Endothelial cell of umbilical vein (primary cell): ENCODE data around the gene GTPBP3. TPM values are rescaled to one million over a fixed set of nuclear protein-coding genes. Genes with fewer than 3 reads are reported as not detected.

ENCODE experiments used
- BruUV-seq: library from RNA; stranded (reverse); fragments of 400-500 nt; replicated peaks from 2 replicates; lab custom pipeline; 2021; lab: Mats Ljungman, UMichigan
- CTCF ChIA-PET: fragments of 300-600, 350-600 bp; sonication (Branson Sonifier 250); formaldehyde crosslinking; loops from one replicate; lab custom pipeline; 2021; ENCODE audit warnings: antibody characterized with exemption, inconsistent platforms; lab: Charles Lee
- POLR2A ChIA-PET: fragments of 300-600, 350-600 bp; sonication (Branson Sonifier 250); formaldehyde crosslinking; loops from one replicate; lab custom pipeline; 2021; ENCODE audit warnings: antibody characterized with exemption, inconsistent platforms; lab: Charles Lee
- DNase-seq: peaks from one replicate; pipeline ENCODE4 v3.0.0-alpha.2; 2011; ENCODE audit warnings: low read depth, low spot score
- FAIRE-seq: peaks from 2 replicates; lab custom pipeline; 2011; peaks lifted over from hg19 to GRCh38; lab: Jason Lieb, UNC
- H2AFZ ChIP-seq: 2 replicates; pipeline ENCODE4 v1.6.0; 2012; ENCODE audit warnings: low read depth, low read length, control low read depth, inconsistent platforms
- H3K27ac ChIP-seq: 2 replicates; pipeline ENCODE4 v1.5.1; 2011; ENCODE audit warnings: low read depth, mild to moderate bottlenecking, control low read depth, low read length, moderate library complexity; ENCODE audit not compliant: insufficient read depth
- H3K27me3 ChIP-seq, 2 experiments: 2 replicates each; pipeline versions ENCODE4 v1.6.0 to v1.6.1; 2011; ENCODE audit warnings: low read length in 2 of 2, mixed read lengths in 1 of 2; ENCODE audit not compliant: control insufficient read depth in 2 of 2, insufficient read depth in 2 of 2
- H3K36me3 ChIP-seq, 2 experiments: 2 replicates in 1 of 2; 3 replicates in 1 of 2; pipeline ENCODE4 v1.5.1; 2011; ENCODE audit warnings: low read length in 2 of 2, mild to moderate bottlenecking in 1 of 2, moderate library complexity in 1 of 2; ENCODE audit not compliant: control insufficient read depth in 2 of 2, insufficient read depth in 2 of 2; ENCODE audit errors: extremely low read depth in 1 of 2
- H3K4me1 ChIP-seq: 3 replicates; pipeline ENCODE4 v1.5.1; 2011; ENCODE audit warnings: mild to moderate bottlenecking, low read length; ENCODE audit not compliant: control insufficient read depth, insufficient read depth; ENCODE audit errors: extremely low read depth
- H3K4me2 ChIP-seq: 2 replicates; pipeline ENCODE4 v1.6.1; 2011; ENCODE audit warnings: low read length, control low read depth, mixed read lengths; ENCODE audit not compliant: insufficient read depth
- H3K4me3 ChIP-seq, 3 experiments: fragments of 200-600 bp in 1 of 3; sonication (generic), shearing (Covaris generic) in 1 of 3; replicated peaks in 1 of 3; 2 replicates each; pipeline ENCODE4 v1.5.1; 2011 to 2016; ENCODE audit warnings: control low read depth in 3 of 3, low read length in 3 of 3, mild to moderate bottlenecking in 2 of 3, inconsistent platforms in 1 of 3, low read depth in 1 of 3, moderate library complexity in 1 of 3; ENCODE audit not compliant: insufficient read depth in 1 of 3
- H3K79me2 ChIP-seq: 2 replicates; pipeline ENCODE4 v1.6.0; 2012; ENCODE audit warnings: low read length, inconsistent platforms; ENCODE audit not compliant: control insufficient read depth, insufficient read depth
- H3K9ac ChIP-seq: replicated peaks from 2 replicates; pipeline ENCODE3; 2011; ENCODE audit warnings: low read length, control low read depth; ENCODE audit not compliant: insufficient read depth; ENCODE audit errors: extremely low read depth
- H3K9me1 ChIP-seq: replicated peaks from 3 replicates; pipeline ENCODE4 v1.6.0; 2011; ENCODE audit warnings: mild to moderate bottlenecking, low read length; ENCODE audit not compliant: control insufficient read depth, insufficient read depth; ENCODE audit errors: extremely low read depth
- H3K9me3 ChIP-seq: replicated peaks from 2 replicates; pipeline ENCODE4 v1.5.1; 2012; ENCODE audit warnings: low read length, inconsistent platforms; ENCODE audit not compliant: control insufficient read depth, insufficient read depth
- H4K20me1 ChIP-seq: replicated peaks from 2 replicates; pipeline ENCODE3; 2011; ENCODE audit warnings: mild to moderate bottlenecking, low read length; ENCODE audit not compliant: control insufficient read depth, insufficient read depth; ENCODE audit errors: extremely low read depth
- CTCF ChIP-seq, 2 donors: IDR thresholded peaks; 1 replicate in 1 of 2; 2 replicates in 1 of 2; pipeline ENCODE4 v1.5.1; 2011; ENCODE audit warnings: low read length in 2 of 2, mild to moderate bottlenecking in 2 of 2, moderate library complexity in 2 of 2, control low read depth in 1 of 2, inconsistent platforms in 1 of 2, low read depth in 1 of 2; ENCODE audit not compliant: insufficient read depth in 1 of 2; ENCODE audit errors: extremely low read depth in 1 of 2
- EZH2 ChIP-seq: IDR thresholded peaks from 2 replicates; pipeline ENCODE4 v1.6.1; 2012; ENCODE audit warnings: borderline replicate concordance, low read depth, mild to moderate bottlenecking, moderate library complexity, low read length, inconsistent platforms; ENCODE audit not compliant: severe bottlenecking
- FOS ChIP-seq: IDR thresholded peaks from 2 replicates; pipeline ENCODE4 v1.6.1; 2011; ENCODE audit warnings: mild to moderate bottlenecking, low read length, moderate library complexity, borderline replicate concordance; ENCODE audit not compliant: insufficient read depth
- GATA2 ChIP-seq: IDR thresholded peaks from 2 replicates; pipeline ENCODE4 v1.7.0; 2011; ENCODE audit warnings: low read depth, mild to moderate bottlenecking, moderate library complexity, mixed read lengths, low read length; ENCODE audit not compliant: insufficient read length, insufficient read depth
- JUN ChIP-seq: IDR thresholded peaks from 2 replicates; pipeline ENCODE4 v1.6.1; 2011; ENCODE audit warnings: borderline replicate concordance, low read depth; ENCODE audit not compliant: insufficient read length, insufficient read depth
- MAX ChIP-seq: IDR thresholded peaks from 2 replicates; pipeline ENCODE4 v1.6.1; 2011; ENCODE audit not compliant: insufficient read depth, insufficient read length
- MYC ChIP-seq: IDR thresholded peaks from one replicate; pipeline ENCODE4 v1.6.1; 2011; ENCODE audit warnings: mild to moderate bottlenecking, low read depth, low read length
- POLR2A ChIP-seq: IDR thresholded peaks from 2 replicates; pipeline ENCODE4 v1.6.1; 2012; ENCODE audit warnings: low read depth, mild to moderate bottlenecking, control low read depth, low read length
- POLR2AphosphoS5 ChIP-seq: IDR thresholded peaks from 2 replicates; pipeline ENCODE4 v1.6.1; 2012; ENCODE audit warnings: low read depth, mild to moderate bottlenecking, control low read depth, low read length, moderate library complexity; ENCODE audit not compliant: insufficient read depth
- dilution Hi-C: fragments of 300-500 bp; cut with MboI; formaldehyde crosslinking; loops from one replicate; pipeline ENCODE4 v1.15.0; 2019; ENCODE audit warnings: low sequenced_read_pairs; ENCODE audit not compliant: extremely low pct_ligation_motif_present
- intact Hi-C: fragments of 100-400 bp; cut with micrococcal nuclease; formaldehyde crosslinking; loops from one replicate; pipeline ENCODE4 v1.10.0; 2022
- polyA plus RNA-seq, 4 experiments: library from polyadenylated mRNA; depleted of rRNA in 3 of 4; stranded (reverse) in 3 of 4; unstranded in 1 of 4; fragments of >200 nt; gene quantifications; 2 replicates each; pipeline versions ENCODE4 v1.2.1 to v1.2.3, GENCODE V29; 2011 to 2012; ENCODE audit warnings: missing spikeins in 1 of 4
- total RNA-seq: library from RNA; stranded (reverse); gene quantifications from 2 replicates; pipeline ENCODE4 v1.2.3, GENCODE V29; 2021

GTPBP3 gene
- total and polyA plus RNA-seq, 2 donors (not counting 3 experiments of a cell fraction or from before 2014, with no cell fraction given): 12.7 to 34.7 TPM

GRCh38 chr19:17353386-17353785 lies 16.0 kb downstream of the GTPBP3 start:
- Histone ChIP-seq H3K9me3 (no peaks in the 10 kb centered on the region), H3K4me1 (peaks cover 20% of the 10 kb centered on the region), H3K79me2 (no peaks in the 10 kb centered on the region), H3K36me3 (no peaks in the 10 kb centered on the region), H3K27me3 (no peaks in the 10 kb centered on the region), H3K27ac (no peak overlapping the region), H3K4me2 (no peak overlapping the region), H4K20me1 (no peaks in the 10 kb centered on the region), H3K4me3 (no peak overlapping the region), H2AFZ (peak overlapping the region; percentile 66), H3K9ac (no peak overlapping the region), H3K9me1 (no peaks in the 10 kb centered on the region)
- TF ChIP-seq MAX (no peak), JUN (no peak), CTCF (IDR thresholded peaks at IDR 0.05; ENCODE audit: extremely low read depth in 1 of 2, insufficient read depth in 1 of 2, low read depth in 1 of 2, low read length in 2 of 2) (no peak), POLR2AphosphoS5 (no peak), FOS (no peak), EZH2 (no peak), POLR2A (no peak), MYC (no peak), GATA2 (no peak)
- FAIRE-seq (no peak), DNase-seq (no peak)
- dilution Hi-C loops (no loop called here), intact Hi-C loops (no loop called here)
- ChIA-PET CTCF (interaction anchor here (0.7 to 1.4 kb wide), 4 partner anchors 14 to 38 kb away, joined by 3 to 11 read pairs (median 4); no protein-coding TSS in a partner anchor), POLR2A (no interaction called here)
- no TSS peak for BruUV-seq
